Panc1 (cell line): ENCODE data around the gene IPO13.

Source experiments
- POLR2AphosphoS5 ChIP-seq: IDR thresholded peaks from 2 replicates; pipeline ENCODE4 v1.6.1; 2012; ENCODE audit warnings: mild to moderate bottlenecking, low read depth, low read length, moderate library complexity
- TF ChIP-seq, protein P1 (sequence below): fragments of 450-650 bp; IDR thresholded peaks from 2 replicates; pipeline ENCODE4 v1.5.1; 2017; ENCODE audit warnings: mild to moderate bottlenecking

DNA sequence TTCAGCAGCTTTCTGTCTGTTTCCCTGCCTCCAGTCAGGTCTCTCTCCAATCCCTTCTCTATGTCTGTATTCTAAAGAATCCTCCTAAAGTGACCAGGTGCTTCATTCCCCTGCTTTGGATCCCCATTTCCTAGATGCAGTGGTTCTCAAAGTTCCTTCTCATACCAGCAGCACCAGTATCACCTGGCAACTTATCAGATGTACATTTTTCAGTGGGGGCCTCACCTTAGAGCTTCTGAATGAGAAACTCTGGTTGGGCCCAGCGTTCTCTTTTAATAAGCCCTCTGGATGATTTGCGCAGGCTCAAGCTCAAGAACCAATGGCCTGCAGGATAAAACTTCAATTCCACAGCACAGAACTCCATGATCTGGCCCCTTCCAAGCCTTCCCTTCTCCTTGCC lies 38.5 kb upstream of the IPO13 start:
- TF ChIP-seq, protein P1, sequence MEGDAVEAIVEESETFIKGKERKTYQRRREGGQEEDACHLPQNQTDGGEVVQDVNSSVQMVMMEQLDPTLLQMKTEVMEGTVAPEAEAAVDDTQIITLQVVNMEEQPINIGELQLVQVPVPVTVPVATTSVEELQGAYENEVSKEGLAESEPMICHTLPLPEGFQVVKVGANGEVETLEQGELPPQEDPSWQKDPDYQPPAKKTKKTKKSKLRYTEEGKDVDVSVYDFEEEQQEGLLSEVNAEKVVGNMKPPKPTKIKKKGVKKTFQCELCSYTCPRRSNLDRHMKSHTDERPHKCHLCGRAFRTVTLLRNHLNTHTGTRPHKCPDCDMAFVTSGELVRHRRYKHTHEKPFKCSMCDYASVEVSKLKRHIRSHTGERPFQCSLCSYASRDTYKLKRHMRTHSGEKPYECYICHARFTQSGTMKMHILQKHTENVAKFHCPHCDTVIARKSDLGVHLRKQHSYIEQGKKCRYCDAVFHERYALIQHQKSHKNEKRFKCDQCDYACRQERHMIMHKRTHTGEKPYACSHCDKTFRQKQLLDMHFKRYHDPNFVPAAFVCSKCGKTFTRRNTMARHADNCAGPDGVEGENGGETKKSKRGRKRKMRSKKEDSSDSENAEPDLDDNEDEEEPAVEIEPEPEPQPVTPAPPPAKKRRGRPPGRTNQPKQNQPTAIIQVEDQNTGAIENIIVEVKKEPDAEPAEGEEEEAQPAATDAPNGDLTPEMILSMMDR, result no peak
- TF ChIP-seq POLR2AphosphoS5, result no peak
